Skeletal muscle satellite cell (primary cell): Measurements from ENCODE around the gene ATOX1.

Source experiments
- H3K27me3 ChIP-seq: 2 replicates; pipeline ENCODE4 v1.7.0; 2013; ENCODE audit warnings: low read length; ENCODE audit not compliant: control insufficient read depth, insufficient read depth
- H3K36me3 ChIP-seq: 2 replicates; pipeline ENCODE4 v1.7.0; 2013; ENCODE audit warnings: mild to moderate bottlenecking, control low read depth, low read length; ENCODE audit not compliant: insufficient read depth
- H3K4me1 ChIP-seq: 2 replicates; pipeline ENCODE4 v1.7.0; 2013; ENCODE audit warnings: low read length; ENCODE audit not compliant: control insufficient read depth, insufficient read depth
- H3K4me2 ChIP-seq: 2 replicates; pipeline ENCODE4 v1.7.0; 2013; ENCODE audit warnings: mild to moderate bottlenecking, low read length
- H3K4me3 ChIP-seq: 2 replicates; pipeline ENCODE4 v1.7.0; 2013; ENCODE audit warnings: low read length
- H3K9ac ChIP-seq: 2 replicates; pipeline ENCODE4 v1.7.0; 2013; ENCODE audit warnings: mild to moderate bottlenecking, low read depth, low read length, moderate library complexity
- H3K9me3 ChIP-seq: replicated peaks from 2 replicates; pipeline ENCODE4 v1.7.0; 2013; ENCODE audit warnings: mild to moderate bottlenecking, control low read depth, low read length

ATOX1 gene

DNA sequence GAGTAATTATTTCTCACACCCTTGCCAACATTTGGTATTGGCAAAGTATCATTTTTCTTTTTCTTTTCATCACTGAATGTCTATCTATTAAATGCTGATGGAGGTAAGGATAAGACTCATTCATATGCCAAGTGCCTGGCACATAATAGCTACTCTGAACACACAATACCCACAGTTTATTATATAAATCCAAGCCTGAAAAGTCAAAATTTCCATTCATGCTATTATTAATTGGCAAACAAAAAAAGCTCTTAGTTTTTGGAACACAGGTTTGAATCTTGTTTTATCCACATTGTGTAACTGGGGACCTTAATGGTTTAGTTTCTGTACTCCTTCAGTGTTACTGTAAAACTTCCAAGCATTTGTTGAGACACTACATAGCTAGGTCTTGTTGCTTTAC, 6.4 kb upstream of the ATOX1 start:
- H3K36me3 ChIP-seq = no peaks in the 10 kb centered on the region
- no peaks in the 10 kb centered on the region for H3K27me3 ChIP-seq
- no peaks in the 10 kb centered on the region for H3K9me3 ChIP-seq
- no peak overlapping the region for H3K4me3 ChIP-seq
- H3K4me1 ChIP-seq = no peaks in the 10 kb centered on the region
- H3K4me2 ChIP-seq = no peak overlapping the region
- H3K9ac ChIP-seq = no peak overlapping the region

DNA sequence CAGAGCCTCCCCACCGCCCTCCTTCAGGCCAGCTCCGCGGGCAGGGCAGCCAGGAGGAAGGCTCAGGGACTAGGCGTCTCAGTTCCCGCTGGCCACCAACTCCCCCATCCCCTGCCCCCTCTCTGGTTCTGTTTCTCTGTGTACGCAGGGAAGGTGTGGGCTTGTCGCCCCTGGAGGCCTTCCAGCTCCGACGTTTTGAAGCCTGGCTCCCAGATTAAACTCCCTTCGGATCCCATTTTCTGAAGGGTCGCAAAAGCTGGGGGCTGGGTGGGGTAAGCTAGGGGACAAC, 346 bp downstream of the ATOX1 start:
- H3K9me3 ChIP-seq = no peaks in the 10 kb centered on the region
- peak overlapping the region; percentile 95 for H3K4me2 ChIP-seq
- peak overlapping the region; percentile 87 for H3K4me3 ChIP-seq
- peaks cover 18% of the 10 kb centered on the region for H3K4me1 ChIP-seq
- peak overlapping the region; percentile 94 for H3K9ac ChIP-seq
- H3K36me3 ChIP-seq = peaks cover 4% of the 10 kb centered on the region
- H3K27me3 ChIP-seq = no peaks in the 10 kb centered on the region

GRCh38 chr5:151757233-151758140, 944 bp downstream of the ATOX1 start:
- Histone ChIP-seq H3K4me2 (peak overlapping the region; percentile 95), H3K9ac (peak overlapping the region; percentile 94), H3K36me3 (peaks cover 8% of the 10 kb centered on the region), H3K4me3 (peak overlapping the region; percentile 87), H3K4me1 (peaks cover 18% of the 10 kb centered on the region), H3K27me3 (no peaks in the 10 kb centered on the region), H3K9me3 (no peaks in the 10 kb centered on the region)

GRCh38 chr5:151755383-151755782, 3.0 kb downstream of the ATOX1 start:
- Histone ChIP-seq H3K4me2 (no peak overlapping the region), H3K4me3 (no peak overlapping the region), H3K9ac (no peak overlapping the region), H3K36me3 (peaks cover 8% of the 10 kb centered on the region), H3K9me3 (no peaks in the 10 kb centered on the region), H3K27me3 (no peaks in the 10 kb centered on the region), H3K4me1 (peaks cover 32% of the 10 kb centered on the region)

DNA sequence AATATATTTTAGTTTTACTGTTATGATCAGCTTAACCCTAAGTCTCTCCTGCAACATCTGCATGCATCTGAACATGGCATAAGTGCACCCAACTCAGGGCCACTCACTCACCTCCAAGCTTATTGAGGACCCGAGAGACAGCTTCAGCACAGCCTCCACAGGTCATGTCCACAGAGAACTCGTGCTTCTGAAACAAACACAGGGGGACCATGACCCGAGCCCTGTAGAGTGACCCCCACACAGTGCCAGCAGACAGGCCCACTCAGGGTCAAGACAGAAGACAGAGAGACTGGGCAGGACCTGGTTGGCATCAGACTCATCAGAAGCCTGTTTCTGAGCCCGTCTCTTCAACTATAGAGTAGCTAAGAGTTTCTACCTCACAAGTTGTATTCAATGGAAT, 6.8 kb downstream of the ATOX1 start:
- no peaks in the 10 kb centered on the region for H3K9me3 ChIP-seq
- H3K4me2 ChIP-seq = no peak overlapping the region
- peaks cover 19% of the 10 kb centered on the region for H3K4me1 ChIP-seq
- peaks cover 8% of the 10 kb centered on the region for H3K36me3 ChIP-seq
- no peaks in the 10 kb centered on the region for H3K27me3 ChIP-seq
- no peak overlapping the region for H3K4me3 ChIP-seq
- H3K9ac ChIP-seq = no peak overlapping the region

DNA sequence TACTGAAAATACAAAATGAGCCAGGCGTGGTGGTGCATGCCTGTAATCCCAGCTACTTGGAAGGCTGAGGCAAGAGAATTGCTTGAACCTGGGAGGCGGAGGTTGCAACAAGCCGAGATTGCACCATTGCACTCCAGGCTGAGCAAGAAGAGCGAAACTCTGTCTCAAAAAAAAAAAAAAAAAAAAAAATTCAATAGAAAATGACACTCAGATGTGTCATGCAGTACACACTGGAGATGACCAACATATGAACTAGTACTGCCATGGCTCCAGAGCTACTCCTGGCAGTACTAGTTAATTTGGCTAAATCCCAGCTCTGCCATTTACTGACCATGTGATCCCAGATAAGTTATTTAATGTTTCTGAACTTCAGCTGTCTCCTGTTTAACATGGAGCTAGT, 7.3 kb downstream of the ATOX1 start:
- Histone ChIP-seq H3K36me3 (peaks cover 11% of the 10 kb centered on the region), H3K9me3 (no peaks in the 10 kb centered on the region), H3K4me3 (no peak overlapping the region), H3K9ac (no peak overlapping the region), H3K4me2 (no peak overlapping the region), H3K27me3 (no peaks in the 10 kb centered on the region), H3K4me1 (peaks cover 24% of the 10 kb centered on the region)

- no peaks in the 10 kb centered on the region for H3K27me3 ChIP-seq
- no peaks in the 10 kb centered on the region for H3K9me3 ChIP-seq
- H3K4me2 ChIP-seq = no peak overlapping the region
- H3K4me1 ChIP-seq = peaks cover 34% of the 10 kb centered on the region
- no peak overlapping the region for H3K9ac ChIP-seq
- no peak overlapping the region for H3K4me3 ChIP-seq
- peaks cover 12% of the 10 kb centered on the region for H3K36me3 ChIP-seq
These were observed 8.3 kb downstream of the ATOX1 start for GRCh38 chr5:151750121-151750520.

GRCh38 chr5:151745071-151745705, 13.2 kb downstream of the ATOX1 start:
- peak overlapping the region; percentile 62 for H3K4me2 ChIP-seq
- peaks cover 60% of the 10 kb centered on the region for H3K4me1 ChIP-seq
- H3K9me3 ChIP-seq = no peaks in the 10 kb centered on the region
- peak overlapping the region; percentile 51 for H3K9ac ChIP-seq
- H3K4me3 ChIP-seq = peak overlapping the region; percentile 30
- H3K27me3 ChIP-seq = no peaks in the 10 kb centered on the region
- peaks cover 12% of the 10 kb centered on the region for H3K36me3 ChIP-seq

DNA sequence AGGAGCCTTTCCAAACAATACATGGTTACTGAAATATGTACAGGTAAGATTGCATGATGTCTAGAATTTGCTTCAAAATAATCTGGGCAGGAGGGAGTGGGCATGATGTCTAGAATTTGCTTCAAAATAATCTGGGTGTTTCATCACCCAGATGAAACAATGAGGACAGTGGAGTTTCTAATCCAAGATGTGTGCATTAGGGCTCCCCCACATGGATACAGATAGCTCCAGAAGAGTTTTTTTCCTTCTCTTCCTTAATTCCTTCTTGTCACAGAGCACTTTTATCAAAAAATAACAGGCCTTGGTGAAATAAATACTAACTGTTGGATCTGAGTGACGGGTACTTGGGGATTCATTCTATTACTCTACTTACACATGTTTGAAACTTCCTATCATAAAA, 14.9 kb downstream of the ATOX1 start:
- Histone ChIP-seq H3K36me3 (peaks cover 12% of the 10 kb centered on the region), H3K4me1 (peaks cover 73% of the 10 kb centered on the region), H3K27me3 (no peaks in the 10 kb centered on the region), H3K4me2 (no peak overlapping the region), H3K9ac (no peak overlapping the region), H3K9me3 (no peaks in the 10 kb centered on the region), H3K4me3 (no peak overlapping the region)

- Histone ChIP-seq H3K27me3 (no peaks in the 10 kb centered on the region), H3K4me2 (no peak overlapping the region), H3K9ac (no peak overlapping the region), H3K9me3 (no peaks in the 10 kb centered on the region), H3K4me1 (peaks cover 79% of the 10 kb centered on the region), H3K36me3 (peaks cover 12% of the 10 kb centered on the region), H3K4me3 (no peak overlapping the region)
These were observed 15.5 kb downstream of the ATOX1 start for GRCh38 chr5:151742870-151743294.

- Histone ChIP-seq H3K9ac (peak overlapping the region; percentile 85), H3K4me2 (peak overlapping the region; percentile 75), H3K36me3 (peaks cover 12% of the 10 kb centered on the region), H3K9me3 (no peaks in the 10 kb centered on the region), H3K4me3 (peak overlapping the region; percentile 10), H3K4me1 (peaks cover 79% of the 10 kb centered on the region), H3K27me3 (no peaks in the 10 kb centered on the region)
These were observed 16.6 kb downstream of the ATOX1 start for GRCh38 chr5:151741678-151742423.
